HG02763 (cell line): ENCODE measurements around the gene DCAF4.

Experiments
- ATAC-seq: cut with Tn5 transposase; IDR thresholded peaks from one replicate; pipeline ENCODE4 v1.9.1; 2021; ENCODE audit warnings: mild to moderate bottlenecking, moderate library complexity; ENCODE audit not compliant: unreplicated experiment

DCAF4 gene

DNA sequence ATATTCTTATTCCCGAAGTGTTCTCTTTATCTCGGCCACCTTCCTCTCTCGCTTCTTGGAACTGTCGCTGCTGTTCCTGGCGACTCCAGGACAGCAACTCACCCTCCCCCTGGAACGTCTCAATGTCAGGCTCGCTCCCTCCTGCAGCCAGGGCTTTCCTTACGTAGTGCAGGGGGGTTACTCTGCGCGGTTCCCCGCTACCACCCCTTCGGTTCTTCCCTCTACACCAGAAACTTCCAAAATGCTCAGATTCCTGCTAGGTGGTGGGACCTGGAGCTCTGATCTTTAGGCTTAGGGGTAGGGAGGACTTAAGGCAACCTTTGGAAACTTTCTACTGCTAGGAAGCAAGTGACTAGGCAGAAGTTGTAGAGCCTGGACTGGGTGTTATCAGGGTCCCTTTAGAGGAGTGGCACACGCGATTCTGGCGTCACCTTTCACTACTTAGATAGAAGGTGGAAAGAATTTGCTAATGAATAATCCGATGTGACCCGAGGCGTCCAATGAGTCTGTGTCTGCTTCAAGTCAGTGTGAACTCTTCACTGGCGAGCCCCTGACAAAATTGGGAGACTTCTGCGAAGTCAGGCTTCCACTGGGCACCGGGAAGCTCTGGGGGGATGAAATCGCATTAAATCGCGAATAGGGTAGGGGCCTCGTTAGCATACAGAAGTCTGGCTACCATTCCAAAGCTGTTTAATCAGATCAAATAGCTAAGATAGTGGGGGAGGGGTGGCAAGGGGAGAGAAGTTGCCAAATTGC lies 31.5 kb upstream of the DCAF4 start:
- no peak for ATAC-seq

DNA sequence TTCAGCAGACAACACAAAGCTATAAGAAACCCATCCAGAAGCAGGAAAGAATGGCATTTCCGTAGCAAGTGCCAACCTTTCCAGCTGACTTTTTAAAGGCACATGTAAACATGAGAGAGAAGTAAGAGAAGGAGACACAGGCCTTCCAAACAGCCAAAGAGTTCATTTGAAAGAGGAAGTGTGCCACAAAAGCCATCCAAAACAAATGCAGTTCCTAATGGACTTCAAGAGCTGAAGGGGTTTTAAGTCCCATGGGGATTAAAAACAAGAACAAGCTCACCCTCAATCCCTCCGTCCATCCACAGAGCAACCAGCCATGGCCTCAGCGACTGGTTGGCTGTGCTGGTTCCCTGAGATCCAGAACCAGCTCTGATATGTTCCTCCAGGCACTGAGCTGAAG lies 27.8 kb upstream of the DCAF4 start:
- no peak for ATAC-seq

DNA sequence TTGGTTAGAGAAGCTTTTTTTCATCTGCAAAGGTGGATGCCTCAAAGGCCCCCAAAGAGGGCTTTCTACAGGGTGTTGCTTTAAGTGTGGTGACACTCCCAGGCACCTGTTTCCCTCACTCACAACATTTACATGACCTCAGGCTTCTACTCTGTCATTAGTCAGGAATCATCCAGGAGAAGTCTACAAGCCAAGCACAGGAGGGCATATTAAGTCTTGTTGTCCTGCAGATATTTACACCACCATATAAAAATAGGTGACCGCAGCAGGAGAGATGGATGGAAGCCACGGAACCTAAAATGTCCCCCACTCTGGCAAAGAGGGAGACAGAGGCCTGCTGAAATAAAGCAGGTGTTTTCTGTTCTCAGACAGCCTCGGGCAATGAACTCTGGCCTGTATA lies 24.9 kb upstream of the DCAF4 start:
- ATAC-seq, result no peak

DNA sequence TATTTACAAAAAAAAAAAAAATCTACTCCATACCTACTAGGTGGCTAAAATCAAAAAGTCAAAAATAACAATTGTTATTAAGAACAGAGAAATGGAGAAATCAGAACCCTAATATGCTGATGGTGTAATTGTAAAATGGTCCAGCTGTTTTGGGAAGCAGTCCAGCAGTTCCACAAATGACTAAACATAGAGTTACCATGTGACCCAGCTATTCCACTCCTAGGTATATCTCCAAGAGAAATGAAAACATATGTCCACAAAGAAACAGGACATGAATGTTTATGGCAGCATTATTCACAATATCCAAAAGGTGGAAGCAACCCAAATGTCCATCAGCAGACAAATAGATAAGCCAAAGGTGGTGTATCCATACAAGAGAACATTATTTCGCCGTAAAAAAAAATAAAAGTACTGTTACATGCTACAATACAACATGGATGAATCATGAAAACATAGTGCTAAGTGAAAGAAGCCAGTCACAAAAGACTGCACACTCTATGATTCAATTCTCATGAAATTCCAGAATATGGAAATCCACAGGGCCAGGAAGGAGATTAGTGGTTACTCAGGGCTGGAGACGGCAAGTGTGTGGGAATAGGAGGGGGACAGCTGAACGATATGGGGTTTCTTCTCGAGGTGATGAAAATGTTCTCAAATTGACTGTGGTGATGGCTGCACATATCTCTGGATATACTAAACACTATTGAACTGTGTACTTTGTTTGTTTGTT lies 23.3 kb upstream of the DCAF4 start:
- no peak for ATAC-seq

DNA sequence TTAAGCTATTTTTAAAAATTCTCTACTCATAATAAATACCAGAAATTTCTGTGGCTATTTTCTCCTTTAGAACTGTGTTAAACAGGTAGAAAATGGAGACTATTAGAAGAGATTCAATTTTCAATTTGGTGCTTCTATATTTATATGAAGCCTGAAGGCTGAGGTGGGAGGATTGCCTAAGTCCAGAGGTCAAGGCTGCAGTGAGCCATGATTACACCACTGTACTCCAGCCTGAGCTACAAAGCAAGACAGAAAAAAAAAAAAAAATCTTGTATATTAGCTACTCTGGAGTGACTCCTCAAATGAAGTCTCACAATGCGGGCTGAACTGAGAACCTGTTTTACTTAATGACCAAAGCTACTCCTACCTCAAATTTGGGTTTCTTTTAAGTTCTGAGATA lies 22.5 kb upstream of the DCAF4 start:
- no peak for ATAC-seq

DNA sequence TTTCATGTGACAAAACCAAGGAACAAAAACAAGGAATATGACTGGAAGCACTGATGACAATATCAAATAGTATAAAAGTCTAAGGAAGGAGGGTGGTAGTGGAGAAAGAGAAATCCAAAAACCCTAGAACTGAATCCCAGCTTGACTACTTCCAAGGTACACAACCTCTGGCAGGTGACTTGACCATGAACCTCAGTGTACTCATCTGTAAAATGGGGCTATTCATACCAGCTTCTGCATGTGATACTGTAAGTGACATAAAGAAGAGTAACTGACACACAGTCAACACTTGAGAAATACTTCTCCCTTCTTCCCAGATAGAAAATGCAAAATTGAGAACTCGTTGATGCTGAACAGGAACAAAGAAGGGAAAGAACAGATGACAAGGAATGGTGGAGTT lies 22.0 kb upstream of the DCAF4 start:
- no peak for ATAC-seq

GRCh38 chr14:72904840-72905561 lies 21.3 kb upstream of the DCAF4 start:
- no peak for ATAC-seq

GRCh38 chr14:72906316-72906715 lies 19.9 kb upstream of the DCAF4 start:
- no peak for ATAC-seq

- ATAC-seq, result no peak
These were observed 19.4 kb upstream of the DCAF4 start for GRCh38 chr14:72906879-72907278.

DNA sequence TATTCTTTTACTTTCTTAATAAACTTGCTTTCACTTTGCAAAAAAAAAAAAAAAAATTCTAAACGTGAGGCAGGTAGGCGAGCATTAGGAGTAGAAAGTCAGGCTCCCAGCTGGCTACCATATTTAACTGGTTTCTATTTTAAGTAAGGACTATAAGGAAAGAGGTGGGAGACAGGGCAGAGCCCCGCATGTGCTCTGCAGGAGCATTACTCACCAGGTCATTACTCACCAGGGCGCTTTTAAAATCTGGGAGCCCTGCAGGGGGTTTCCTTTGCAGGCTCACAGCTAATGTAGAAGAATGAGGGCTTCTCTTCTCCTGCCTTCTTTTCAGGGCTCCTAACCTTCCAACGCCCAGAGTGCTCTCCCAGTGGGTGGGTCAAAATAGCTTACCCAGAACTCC lies 18.4 kb upstream of the DCAF4 start:
- ATAC-seq, result no peak

DNA sequence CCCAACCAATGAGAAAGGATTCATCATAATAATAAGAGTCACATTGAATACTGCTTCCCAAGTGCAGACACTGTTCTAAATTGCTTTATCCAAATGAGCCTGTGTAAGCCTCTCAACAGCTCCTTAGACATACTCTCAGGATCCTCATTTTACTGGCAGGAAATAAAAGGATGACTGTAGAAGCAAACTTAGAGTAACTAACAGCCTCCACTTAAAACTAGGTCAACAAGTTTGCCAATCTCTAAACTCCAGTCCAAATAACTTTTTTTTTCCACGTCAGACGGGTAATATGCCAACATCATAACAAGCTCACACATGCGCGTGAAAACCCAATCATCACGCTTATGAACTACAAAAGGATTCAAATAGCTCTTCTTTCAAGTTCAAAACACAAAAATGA lies 17.1 kb upstream of the DCAF4 start:
- ATAC-seq, result no peak

DNA sequence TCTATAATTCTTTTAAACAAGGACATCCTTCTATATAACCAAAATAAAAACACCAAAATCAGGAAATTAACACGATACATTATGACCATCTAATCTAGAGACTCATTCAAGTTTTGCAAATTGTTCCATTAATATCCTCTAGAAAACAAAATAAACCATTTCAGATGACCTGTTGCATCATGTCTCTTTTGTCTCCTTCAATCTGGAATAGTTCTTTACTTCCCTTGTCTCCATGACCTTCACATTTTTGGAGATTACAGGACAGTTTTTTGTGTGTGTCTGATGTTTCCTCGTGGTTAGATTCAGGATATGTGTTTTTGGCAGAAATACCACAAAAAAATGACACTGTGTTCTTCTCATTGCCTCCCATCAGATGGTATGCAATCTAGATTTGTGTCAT lies 12.5 kb upstream of the DCAF4 start:
- no peak for ATAC-seq

DNA sequence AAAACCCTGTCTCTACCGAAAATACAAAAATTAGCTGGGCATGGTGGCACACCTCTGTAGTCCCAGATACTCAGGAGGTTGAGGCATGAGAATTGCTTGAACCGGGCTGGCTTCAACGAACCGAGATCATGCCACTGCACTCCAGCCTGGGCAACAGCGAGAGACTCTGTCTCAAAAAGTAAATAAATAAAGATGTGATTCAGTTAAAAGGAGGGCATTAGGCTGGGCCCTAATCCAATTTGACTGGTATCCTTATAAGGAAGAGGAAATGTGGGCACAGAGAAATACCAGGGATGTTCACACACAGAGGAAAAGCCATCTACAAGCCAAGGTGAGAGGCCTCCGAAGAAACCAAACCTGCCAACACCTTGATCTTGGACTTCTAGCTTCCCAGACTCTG lies 10.1 kb upstream of the DCAF4 start:
- ATAC-seq, result no peak

- ATAC-seq, result no peak
These were observed 9.0 kb upstream of the DCAF4 start for GRCh38 chr14:72917094-72917802.

GRCh38 chr14:72920008-72920407 lies 6.3 kb upstream of the DCAF4 start:
- no peak for ATAC-seq

DNA sequence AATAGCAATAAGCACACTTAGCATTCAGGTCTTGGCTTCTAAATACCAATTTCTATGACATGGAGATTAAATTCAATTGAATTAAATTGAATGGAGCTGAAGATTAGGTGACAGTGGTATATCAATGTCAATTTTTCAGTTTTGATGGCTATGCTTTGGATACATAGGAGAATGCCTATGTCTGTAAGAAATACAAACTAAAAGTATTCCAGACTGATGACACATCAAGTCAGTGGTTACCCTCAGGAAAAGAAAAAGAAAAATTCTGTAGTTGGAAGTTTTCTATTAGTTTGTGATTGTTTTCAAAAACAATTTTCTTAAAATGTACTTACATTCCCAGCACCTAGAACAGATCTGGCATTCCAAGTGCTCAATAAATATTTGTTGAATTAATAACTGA lies 4.9 kb upstream of the DCAF4 start:
- ATAC-seq, result no peak

DNA sequence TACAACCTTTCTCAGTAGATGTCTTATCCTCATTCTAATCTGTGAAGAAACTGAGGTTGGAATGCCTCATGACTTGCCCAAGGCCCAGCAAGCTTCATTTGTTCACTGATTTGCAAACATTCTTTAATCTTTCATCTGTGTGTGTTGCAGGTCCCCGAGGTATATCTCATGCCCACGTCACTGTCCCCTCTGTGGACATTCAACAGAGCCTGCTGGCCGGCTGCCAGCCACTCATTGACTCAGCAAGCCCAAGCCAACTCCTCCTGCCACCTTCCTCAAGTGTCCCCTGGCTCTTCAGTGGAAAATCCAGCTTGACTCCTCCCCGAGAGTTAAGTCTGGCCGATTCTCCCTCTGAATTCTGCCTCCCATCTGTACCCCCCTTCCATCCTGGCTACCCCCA lies 1.9 kb upstream of the DCAF4 start:
- no peak for ATAC-seq

DNA sequence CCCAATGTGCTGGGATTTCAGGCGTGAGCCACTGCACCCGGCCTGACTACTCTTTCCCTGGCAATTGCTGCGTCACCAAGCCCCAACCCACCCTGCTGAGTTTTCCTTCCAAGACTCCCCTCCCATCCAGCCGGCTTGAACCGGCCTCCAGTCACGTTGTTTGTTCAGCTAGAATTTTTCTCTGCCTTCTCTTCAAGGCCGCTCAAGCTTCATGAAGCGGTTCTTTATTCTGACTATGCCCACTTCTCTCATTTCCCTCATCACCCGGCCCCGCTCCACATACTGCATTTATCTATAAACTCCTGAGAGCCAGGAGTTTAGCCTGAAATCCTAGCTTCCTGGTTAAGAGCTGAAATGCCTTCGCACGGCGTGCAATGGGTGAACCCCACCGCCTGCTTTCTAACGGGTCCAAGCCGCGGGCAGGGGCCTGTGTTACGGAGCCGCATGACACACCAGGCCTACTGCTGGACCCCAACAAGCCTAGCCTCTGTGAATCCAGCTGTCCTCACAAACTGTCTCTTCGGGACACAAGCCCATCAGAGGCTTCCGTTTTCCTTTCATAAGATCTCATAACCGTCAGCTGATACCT lies 999 bp upstream of the DCAF4 start:
- no peak for ATAC-seq

GRCh38 chr14:72925815-72926291 lies 411 bp upstream of the DCAF4 start:
- ATAC-seq, result peak; percentile 8

DNA sequence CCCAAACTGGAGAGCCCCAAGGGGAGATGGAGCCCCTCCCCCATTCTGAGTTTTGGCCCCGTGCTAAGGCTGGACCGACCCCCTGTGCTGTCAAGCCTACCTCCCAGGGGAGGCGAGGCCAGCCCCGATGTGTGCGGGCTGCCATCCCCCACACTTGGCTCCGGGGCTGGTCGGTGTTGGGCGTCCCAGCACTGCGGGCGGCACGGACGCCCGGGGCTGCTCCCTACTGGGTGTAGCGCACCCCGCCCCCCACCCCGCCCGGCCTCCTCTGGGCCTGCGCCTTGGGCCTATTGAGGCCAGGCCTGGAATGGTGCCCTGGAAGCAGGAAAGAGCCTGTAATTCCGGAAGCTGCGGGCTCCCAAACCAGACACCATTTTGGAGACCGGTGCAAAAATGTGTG lies 2.6 kb downstream of the DCAF4 start:
- no peak for ATAC-seq
